Esophagus muscularis mucosa (tissue), 4 donors: ENCODE data around the gene ATRX. TPM values are rescaled to one million over a fixed set of nuclear protein-coding genes. Genes with fewer than 3 reads are reported as not detected.

Experiments used
- DNase-seq: peaks from one replicate; pipeline ENCODE4 v3.0.0-alpha.2; 2017; ENCODE audit errors: extremely low spot score
- H3K27ac ChIP-seq, 4 donors: fragments of 200-600 bp; sonication (generic); replicated peaks in 1 of 4; 1 replicate in 3 of 4; 2 replicates in 1 of 4; pipeline ENCODE4 v1.5.1; 2016 to 2019; ENCODE audit warnings: mild to moderate bottlenecking in 1 of 4
- H3K27me3 ChIP-seq, 4 donors: fragments of 200-600 bp; sonication (generic); one replicate each; pipeline versions ENCODE4 v1.5.1 to v1.6.0; 2016 to 2019
- H3K36me3 ChIP-seq, 4 donors: fragments of 200-600 bp; sonication (generic); one replicate each; pipeline ENCODE4 v1.5.1; 2016 to 2019
- H3K4me1 ChIP-seq, 4 donors: fragments of 200-600 bp; sonication (generic); one replicate each; pipeline ENCODE4 v1.5.1; 2016 to 2019
- H3K4me3 ChIP-seq, 4 donors: fragments of 200-600 bp; sonication (generic); 1 replicate in 2 of 4; 2 replicates in 2 of 4; pipeline ENCODE4 v1.5.1; 2016 to 2019; ENCODE audit warnings: mild to moderate bottlenecking in 4 of 4, moderate library complexity in 1 of 4
- H3K9me3 ChIP-seq, 4 donors: fragments of 200-600 bp; sonication (generic); 1 replicate in 3 of 4; 2 replicates in 1 of 4; pipeline ENCODE4 v1.5.1; 2016 to 2019
- EP300 ChIP-seq: sonication (generic); formaldehyde crosslinking; IDR thresholded peaks from one replicate; pipeline ENCODE4 v1.6.1; 2017; ENCODE audit warnings: antibody characterized with exemption
- POLR2A ChIP-seq: fragments of 450-650 bp; IDR thresholded peaks from one replicate; pipeline ENCODE4 v1.6.1; 2017; ENCODE audit warnings: antibody characterized with exemption, moderate library complexity, mild to moderate bottlenecking, low read depth
- POLR2AphosphoS5 ChIP-seq, 2 donors: sonication (generic); formaldehyde crosslinking; IDR thresholded peaks; one replicate each; pipeline ENCODE4 v1.6.1; 2017; ENCODE audit warnings: antibody characterized with exemption in 2 of 2
- WGBS: methylation state at CpG from one replicate; pipeline ENCODE4 v1.1.5; 2018; 5-methylcytosine and 5-hydroxymethylcytosine counted together
- intact Hi-C: fragments of 100-400 bp; cut with DNase I; formaldehyde crosslinking; loops from one replicate; pipeline ENCODE4 v1.15.1; 2023
- total RNA-seq, 4 donors: library from RNA; depleted of rRNA; stranded (reverse); fragments of >200 nt; gene quantifications; one replicate each; pipeline versions ENCODE4 v1.1.0 to v1.2.1, GENCODE V29; 2016
- TF ChIP-seq, protein P1 (sequence below), 3 experiments: fragments of 200-600 bp in 2 of 3; fragments of 450-650 bp in 1 of 3; sonication (generic) in 2 of 3; IDR thresholded peaks; one replicate each; pipeline ENCODE4 v1.5.1; 2017 to 2019; ENCODE audit warnings: antibody characterized with exemption in 3 of 3, mild to moderate bottlenecking in 2 of 3, moderate library complexity in 1 of 3

Gene ATRX
- total RNA-seq, 4 donors from 2014 or later = 71.1 to 105 (median 95.8) TPM

DNA sequence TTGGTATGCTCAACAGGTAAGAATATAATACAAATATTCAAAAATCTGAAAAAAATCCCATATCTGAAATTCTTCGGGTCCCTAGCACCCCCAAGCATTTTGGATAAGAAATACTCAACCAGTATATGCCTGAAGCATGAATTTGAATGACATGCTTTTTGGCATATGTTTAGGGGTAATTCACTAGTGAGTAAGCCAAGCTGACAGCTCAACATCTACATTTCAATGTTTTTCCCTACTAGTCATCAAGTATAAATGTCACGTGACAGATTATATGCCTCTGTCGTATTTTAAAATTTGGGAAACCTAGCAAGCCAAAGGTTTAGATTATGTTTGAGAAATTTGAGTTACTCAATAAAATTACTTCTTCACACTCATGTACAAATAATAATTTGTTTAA lies 213.7 kb downstream of the ATRX start:
- no peaks in the 10 kb centered on the region for H3K4me1 ChIP-seq
- H3K36me3 ChIP-seq = peaks cover 0 to 4% (median 0%) of the 10 kb centered on the region in 4 donors
- intact Hi-C loops = no loop called here
- no peak overlapping the region for H3K27ac ChIP-seq
- no peak for DNase-seq
- H3K27me3 ChIP-seq = no peaks in the 10 kb centered on the region
- H3K9me3 ChIP-seq = no peaks in the 10 kb centered on the region
- WGBS = 65% methylated on average over 3 of the region's 3 CpGs
- TF ChIP-seq, protein P1, sequence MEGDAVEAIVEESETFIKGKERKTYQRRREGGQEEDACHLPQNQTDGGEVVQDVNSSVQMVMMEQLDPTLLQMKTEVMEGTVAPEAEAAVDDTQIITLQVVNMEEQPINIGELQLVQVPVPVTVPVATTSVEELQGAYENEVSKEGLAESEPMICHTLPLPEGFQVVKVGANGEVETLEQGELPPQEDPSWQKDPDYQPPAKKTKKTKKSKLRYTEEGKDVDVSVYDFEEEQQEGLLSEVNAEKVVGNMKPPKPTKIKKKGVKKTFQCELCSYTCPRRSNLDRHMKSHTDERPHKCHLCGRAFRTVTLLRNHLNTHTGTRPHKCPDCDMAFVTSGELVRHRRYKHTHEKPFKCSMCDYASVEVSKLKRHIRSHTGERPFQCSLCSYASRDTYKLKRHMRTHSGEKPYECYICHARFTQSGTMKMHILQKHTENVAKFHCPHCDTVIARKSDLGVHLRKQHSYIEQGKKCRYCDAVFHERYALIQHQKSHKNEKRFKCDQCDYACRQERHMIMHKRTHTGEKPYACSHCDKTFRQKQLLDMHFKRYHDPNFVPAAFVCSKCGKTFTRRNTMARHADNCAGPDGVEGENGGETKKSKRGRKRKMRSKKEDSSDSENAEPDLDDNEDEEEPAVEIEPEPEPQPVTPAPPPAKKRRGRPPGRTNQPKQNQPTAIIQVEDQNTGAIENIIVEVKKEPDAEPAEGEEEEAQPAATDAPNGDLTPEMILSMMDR (IDR thresholded peaks at IDR 0.05) = no peak
- TF ChIP-seq POLR2AphosphoS5 (IDR thresholded peaks at IDR 0.05) (no peak), POLR2A (no peak), EP300 (no peak)
- no peak overlapping the region for H3K4me3 ChIP-seq

DNA sequence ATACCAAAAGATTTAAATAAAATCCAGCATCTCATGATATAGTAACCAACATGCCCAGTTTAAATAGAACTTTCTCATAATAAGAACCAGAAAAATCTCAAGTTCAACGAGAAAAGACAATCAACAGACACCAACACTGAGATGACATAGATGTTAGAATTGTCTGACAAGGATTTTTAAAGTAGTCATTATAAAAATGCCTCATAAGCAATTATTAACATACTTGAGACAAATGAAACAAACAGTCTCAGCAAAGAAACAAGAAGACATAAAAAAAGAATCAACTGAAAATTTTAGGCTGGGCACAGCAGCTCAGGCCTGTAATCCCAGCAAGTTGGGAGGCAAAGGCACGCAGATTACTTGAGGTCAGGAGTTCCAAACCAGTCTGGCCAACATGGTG lies 220.7 kb downstream of the ATRX start:
- intact Hi-C loops = no loop called here
- DNase-seq = no peak
- no peak overlapping the region for H3K4me3 ChIP-seq

DNA sequence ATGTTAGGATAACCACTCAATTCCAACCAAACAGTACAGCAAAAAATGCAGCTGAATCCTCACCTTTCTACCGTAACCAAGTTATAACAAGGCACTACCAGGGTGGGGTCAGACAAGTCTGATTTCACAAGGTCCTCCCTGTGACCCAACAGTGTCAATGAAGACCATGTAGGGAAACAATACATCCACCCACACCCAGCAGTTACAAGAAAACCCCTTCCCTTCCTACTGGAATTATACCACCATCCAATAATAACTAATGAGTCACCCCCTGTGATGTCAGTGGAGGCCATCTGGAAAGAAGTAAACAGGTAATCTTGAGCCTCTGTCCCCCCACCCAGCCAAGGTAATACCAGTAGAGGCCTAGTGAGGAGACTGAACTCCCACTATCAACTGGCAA lies 221.2 kb downstream of the ATRX start:
- WGBS = 100% methylated on average over 1 of the region's 1 CpG

More for the DNA sequence above, 220.7 kb downstream of the ATRX start:
- WGBS = 65% methylated on average over 2 of the region's 2 CpGs
- Histone ChIP-seq H3K36me3 (peaks cover 0 to 4% (median 0%) of the 10 kb centered on the region in 4 donors), H3K4me1 (no peaks in the 10 kb centered on the region), H3K27ac (no peak overlapping the region), H3K9me3 (peaks cover 0 to 5% (median 0%) of the 10 kb centered on the region in 4 donors), H3K27me3 (no peaks in the 10 kb centered on the region)
- TF ChIP-seq EP300 = no peak
- TF ChIP-seq, protein P1 (IDR thresholded peaks at IDR 0.05) = no peak

DNA sequence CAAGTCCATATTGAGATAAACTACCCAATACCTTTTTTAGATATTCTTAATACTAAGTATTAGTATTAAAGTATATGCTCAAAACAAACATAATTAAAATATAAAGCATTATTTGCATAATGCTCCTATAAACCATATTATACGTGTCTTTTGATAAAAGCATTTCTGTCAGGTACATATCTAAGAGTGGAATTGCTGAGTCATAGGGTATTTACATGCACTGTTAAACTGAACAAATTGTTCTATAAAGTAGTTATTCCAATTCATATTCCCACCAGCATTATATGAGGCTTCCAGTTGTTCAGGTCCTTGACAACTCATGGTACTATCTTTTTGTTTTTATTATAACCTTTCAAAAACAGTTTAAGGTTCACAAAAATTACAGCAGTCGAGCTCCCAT lies 224.6 kb downstream of the ATRX start:
- whole genome bisulfite sequencing = 76% methylated on average over 2 of the region's 2 CpGs

More for the DNA sequence above, 221.2 kb downstream of the ATRX start:
- Histone ChIP-seq H3K27me3 (no peaks in the 10 kb centered on the region), H3K4me3 (no peak overlapping the region), H3K4me1 (no peaks in the 10 kb centered on the region), H3K9me3 (peaks cover 0 to 5% (median 0%) of the 10 kb centered on the region in 4 donors), H3K36me3 (peaks cover 0 to 4% (median 0%) of the 10 kb centered on the region in 4 donors), H3K27ac (no peak overlapping the region)
- DNase-seq = no peak
- TF ChIP-seq EP300 (no peak), POLR2A (no peak), POLR2AphosphoS5 (IDR thresholded peaks at IDR 0.05) (no peak)
- TF ChIP-seq, protein P1 (IDR thresholded peaks at IDR 0.05) = no peak
- intact Hi-C loops = no loop called here

More for the DNA sequence above, 224.6 kb downstream of the ATRX start:
- Histone ChIP-seq H3K27me3 (no peaks in the 10 kb centered on the region), H3K9me3 (peaks cover 0 to 4% (median 0%) of the 10 kb centered on the region in 4 donors), H3K36me3 (peaks cover 0 to 9% (median 1%) of the 10 kb centered on the region in 4 donors), H3K27ac (no peak overlapping the region), H3K4me3 (no peak overlapping the region), H3K4me1 (no peaks in the 10 kb centered on the region)
- DNase-seq = no peak
- no peak for TF ChIP-seq POLR2AphosphoS5 (IDR thresholded peaks at IDR 0.05)
- TF ChIP-seq, protein P1 (IDR thresholded peaks at IDR 0.05) = no peak
- no peak for TF ChIP-seq EP300
- TF ChIP-seq POLR2A = no peak
- intact Hi-C loops = no loop called here
